22Rv1 (cell line): Measurements from ENCODE around the gene MTHFD2L.

Source experiments
- H3K27ac ChIP-seq: fragments of 450-650 bp; 2 replicates; pipeline ENCODE4 v1.5.1; 2017
- ZFX ChIP-seq: fragments of 450-650 bp; IDR thresholded peaks from 2 replicates; pipeline ENCODE4 v1.6.1; 2017; ENCODE audit warnings: antibody characterized with exemption, borderline replicate concordance
- TF ChIP-seq, protein P1 (sequence below): fragments of 450-650 bp; IDR thresholded peaks from 2 replicates; pipeline ENCODE4 v1.5.1; 2017; ENCODE audit warnings: mild to moderate bottlenecking

Gene MTHFD2L

DNA sequence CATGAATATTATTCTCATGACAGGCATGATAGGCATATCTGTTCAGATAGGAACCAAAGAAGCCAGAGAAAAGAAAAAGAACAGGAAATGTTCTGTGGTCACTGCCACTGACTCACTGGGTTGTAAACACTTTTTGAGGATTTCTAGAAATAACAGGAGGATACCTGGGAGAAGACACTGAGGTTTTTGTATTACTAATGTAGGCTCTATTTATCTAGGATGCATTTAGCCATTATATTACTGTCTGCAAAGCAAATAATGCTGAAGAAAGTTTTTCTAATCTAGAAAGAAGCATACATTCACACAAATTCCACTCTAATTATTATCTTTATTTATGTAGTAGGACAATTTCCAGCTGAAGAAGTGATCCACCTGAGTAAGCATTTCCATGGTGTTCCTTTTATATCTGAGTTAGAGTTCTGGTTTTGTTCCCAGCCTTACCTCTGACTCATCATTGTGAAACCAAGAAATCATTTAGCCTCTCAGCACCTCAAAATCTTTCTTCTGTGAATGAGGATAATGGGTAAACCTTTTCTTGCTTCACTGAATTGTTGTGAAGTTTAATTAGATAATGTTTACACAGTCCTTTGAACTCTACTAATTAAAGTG, 110.2 kb downstream of the MTHFD2L start:
- H3K27ac ChIP-seq = no peak overlapping the region
- TF ChIP-seq, protein P1, sequence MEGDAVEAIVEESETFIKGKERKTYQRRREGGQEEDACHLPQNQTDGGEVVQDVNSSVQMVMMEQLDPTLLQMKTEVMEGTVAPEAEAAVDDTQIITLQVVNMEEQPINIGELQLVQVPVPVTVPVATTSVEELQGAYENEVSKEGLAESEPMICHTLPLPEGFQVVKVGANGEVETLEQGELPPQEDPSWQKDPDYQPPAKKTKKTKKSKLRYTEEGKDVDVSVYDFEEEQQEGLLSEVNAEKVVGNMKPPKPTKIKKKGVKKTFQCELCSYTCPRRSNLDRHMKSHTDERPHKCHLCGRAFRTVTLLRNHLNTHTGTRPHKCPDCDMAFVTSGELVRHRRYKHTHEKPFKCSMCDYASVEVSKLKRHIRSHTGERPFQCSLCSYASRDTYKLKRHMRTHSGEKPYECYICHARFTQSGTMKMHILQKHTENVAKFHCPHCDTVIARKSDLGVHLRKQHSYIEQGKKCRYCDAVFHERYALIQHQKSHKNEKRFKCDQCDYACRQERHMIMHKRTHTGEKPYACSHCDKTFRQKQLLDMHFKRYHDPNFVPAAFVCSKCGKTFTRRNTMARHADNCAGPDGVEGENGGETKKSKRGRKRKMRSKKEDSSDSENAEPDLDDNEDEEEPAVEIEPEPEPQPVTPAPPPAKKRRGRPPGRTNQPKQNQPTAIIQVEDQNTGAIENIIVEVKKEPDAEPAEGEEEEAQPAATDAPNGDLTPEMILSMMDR = no peak
- no peak for TF ChIP-seq ZFX

DNA sequence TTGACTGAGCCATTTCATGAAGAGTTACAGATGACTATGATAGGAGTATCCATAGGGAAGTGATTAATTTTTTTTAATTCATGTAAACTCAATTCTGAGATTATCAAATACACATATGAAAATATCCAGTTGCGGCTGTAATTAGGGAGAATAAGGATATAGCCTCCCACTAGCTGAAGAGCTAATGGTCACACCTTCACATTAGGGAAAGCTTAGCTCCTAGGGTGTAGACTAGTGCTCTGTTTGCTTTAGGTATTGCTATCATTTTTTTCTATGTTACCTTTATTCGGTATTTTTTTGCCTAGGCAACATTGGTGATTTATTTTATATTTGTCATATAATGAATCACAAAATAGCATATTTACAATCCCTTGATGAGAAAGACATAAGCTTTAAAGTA, 110.7 kb downstream of the MTHFD2L start:
- H3K27ac ChIP-seq = no peak overlapping the region
- TF ChIP-seq, protein P1 = no peak
- TF ChIP-seq ZFX = no peak

DNA sequence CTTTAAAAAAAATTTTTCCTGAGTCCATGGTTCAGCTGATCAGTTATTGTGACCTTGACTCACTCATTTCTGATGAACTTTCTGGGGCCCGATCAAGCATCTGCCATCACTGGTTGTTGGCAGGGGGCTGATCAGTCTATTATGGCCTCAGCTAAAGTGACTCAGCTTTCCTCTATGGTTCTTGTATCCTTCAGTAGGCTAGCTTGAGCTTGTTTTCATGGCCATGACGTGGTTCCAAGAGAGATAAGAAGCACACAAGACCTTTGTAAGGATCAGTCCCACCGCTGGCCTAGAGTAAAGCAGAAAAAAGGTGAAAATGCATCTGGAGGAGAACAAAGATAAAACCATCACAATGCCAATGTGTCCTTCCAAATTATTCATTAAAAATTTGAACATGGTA, 120.6 kb downstream of the MTHFD2L start:
- TF ChIP-seq ZFX = no peak
- TF ChIP-seq, protein P1 = no peak
- H3K27ac ChIP-seq = no peak overlapping the region

DNA sequence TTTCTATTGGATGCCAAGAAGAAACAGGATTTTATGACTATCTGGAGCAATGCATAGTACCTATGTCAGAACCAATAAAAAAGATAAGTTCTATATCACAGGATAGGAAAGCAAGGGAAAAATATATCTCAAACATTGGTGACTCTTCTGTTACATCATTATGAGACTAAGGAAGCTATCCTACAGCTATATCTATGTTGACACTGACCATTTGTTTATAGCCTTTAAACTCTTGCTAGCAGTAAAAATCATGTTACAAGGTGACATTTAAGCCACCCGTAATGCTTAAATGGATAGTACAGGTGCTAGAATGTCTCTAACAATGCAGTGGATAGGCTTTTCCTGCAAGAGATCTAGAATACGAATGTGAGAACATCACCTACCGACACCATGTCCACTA, 121.8 kb downstream of the MTHFD2L start:
- no peak overlapping the region for H3K27ac ChIP-seq
- TF ChIP-seq, protein P1 = no peak
- no peak for TF ChIP-seq ZFX

DNA sequence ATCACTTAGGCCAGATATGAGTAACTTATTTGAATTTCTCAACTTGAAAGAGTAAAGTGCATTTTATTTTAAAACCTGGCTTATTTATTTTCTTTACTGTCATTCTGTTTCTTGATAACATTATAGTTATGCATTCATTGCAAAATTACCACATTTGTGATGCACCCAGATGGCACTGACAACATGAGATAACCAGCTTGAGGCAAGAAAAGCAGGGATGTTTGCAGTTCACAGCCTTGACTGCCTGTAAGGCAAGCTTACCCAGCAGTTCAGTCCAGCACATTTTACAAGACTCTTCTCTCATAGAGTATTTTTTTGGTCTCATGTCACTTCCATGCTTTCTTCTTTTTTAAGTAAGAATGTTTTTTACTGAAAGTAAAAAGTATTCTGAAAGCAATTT, 125.0 kb downstream of the MTHFD2L start:
- TF ChIP-seq, protein P1 = no peak
- no peak for TF ChIP-seq ZFX
- no peak overlapping the region for H3K27ac ChIP-seq

DNA sequence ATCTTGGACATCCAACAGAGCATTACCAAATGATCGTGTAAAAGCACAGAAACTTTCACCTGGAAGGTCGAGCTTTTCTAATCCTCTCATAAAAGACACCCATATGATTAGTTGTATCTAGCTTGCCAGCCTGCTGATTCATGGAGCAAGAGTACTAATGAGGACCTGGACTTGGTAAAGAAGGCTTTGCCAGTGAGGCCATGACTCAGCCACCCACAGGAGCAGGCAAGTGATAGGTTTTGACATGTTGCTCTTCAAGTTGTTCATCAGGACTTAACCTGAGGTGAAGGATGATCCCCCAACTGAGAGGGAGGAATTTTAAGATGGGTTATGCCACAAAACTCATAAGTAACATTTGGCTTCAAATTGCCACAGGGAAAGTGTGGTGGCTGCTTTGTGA, 125.7 kb downstream of the MTHFD2L start:
- no peak overlapping the region for H3K27ac ChIP-seq

DNA sequence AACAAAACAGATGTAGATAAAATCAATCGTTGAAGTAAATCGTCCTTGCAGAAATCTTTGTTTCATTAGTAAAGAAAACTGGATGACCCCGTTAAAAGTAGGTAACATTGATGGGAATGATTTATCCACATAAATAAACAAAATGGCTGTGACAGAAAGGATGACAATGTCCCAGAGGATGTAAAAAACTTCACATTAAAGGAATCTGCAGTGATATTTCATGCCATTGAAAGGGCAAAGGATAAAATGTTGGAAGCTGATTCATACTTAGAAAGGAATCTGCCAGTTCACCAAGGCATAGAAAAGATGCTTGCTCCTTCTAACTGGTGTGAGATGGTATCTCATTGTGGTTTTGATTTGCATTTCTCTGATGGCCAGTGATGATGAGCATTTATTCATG, 126.1 kb downstream of the MTHFD2L start:
- no peak overlapping the region for H3K27ac ChIP-seq
- TF ChIP-seq ZFX = no peak
- TF ChIP-seq, protein P1 = no peak

More for the DNA sequence above, 125.7 kb downstream of the MTHFD2L start:
- TF ChIP-seq, protein P1 = no peak
- no peak for TF ChIP-seq ZFX
